HPDE6-E6E7 (cell line): ENCODE results near the gene HMSD.

Experiments used
- DNase-seq: peaks from one replicate; pipeline ENCODE4 v3.0.0; 2011; ENCODE audit warnings: missing footprints; ENCODE audit errors: extremely low spot score

HMSD gene

DNA sequence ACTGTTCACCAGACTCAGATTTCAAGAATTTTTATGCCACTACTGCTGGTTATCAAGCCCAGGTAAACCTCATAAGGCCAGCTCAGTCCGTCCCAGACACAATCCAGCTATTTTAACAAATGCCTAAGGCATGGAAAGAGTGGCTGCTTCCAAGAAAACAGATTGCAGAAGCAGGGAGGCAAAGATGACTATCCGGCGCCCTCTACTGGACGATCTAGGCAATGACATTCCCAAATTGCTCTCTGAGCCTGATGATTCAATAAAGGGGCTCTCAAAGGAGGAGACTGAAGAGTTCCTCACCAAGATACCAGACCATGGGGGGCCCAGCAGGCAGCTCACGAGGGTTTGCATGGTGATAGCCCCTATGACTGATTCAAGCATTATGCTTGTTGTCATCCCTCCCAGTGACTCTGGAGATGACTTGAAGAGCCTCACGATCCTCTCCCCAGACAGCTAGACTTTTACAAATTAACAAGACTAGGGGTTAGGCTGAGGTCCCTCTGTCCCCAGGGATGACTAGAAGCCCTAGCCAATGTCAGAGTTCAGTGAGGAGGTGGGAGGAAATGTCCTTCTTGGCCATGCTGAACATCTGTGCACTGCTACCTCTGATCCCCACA is 45.8 kb downstream of the HMSD start:
- DNase-seq = no peak

- no peak for DNase-seq
Observed at GRCh38 chr18:63997041-63997440, 47.9 kb downstream of the HMSD start.

DNA sequence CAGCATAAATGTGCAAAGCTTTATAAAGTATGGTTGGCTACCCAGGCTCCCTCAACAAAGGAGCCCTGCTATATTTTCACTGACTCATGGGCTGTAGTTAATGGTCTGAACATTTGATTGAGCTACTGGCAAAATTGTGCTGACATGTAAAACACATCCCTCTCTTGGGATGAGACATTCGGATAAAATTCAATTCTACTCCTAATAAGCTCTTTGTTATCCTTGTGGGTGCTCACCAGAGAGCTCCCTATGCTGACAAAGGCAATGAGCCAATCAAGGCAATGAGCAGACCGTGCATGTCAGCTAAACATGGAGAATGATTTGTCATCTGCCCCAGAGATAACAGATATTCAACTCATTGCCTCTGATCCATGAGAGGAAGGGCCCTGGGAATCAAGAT is 48.5 kb downstream of the HMSD start:
- no peak for DNase-seq

GRCh38 chr18:63999871-64000270 is 50.8 kb downstream of the HMSD start:
- no peak for DNase-seq

DNA sequence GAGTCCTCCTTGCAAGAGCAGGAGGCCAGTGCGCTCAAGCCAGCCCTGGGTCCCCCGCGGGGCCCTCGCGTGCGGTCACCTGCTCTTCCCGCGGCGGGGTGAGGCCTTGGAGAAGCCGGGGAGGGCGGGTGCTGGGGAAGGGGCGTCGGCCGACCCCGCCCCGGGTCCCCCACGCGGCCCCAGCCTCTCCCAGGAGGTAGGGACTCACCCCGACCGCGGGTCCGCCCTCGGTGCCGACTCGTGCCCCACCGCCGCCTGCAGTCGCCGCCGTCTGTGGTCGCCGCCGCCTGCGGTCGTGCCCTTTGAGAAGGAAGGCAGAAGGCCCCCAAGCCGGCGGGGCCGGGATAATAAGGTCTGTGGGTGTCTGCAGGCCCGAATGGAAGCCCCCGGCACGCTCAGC is 53.5 kb downstream of the HMSD start:
- DNase-seq = no peak

GRCh38 chr18:64009305-64009704 is 60.2 kb downstream of the HMSD start:
- DNase-seq = no peak
